SU-DHL-6 (cell line): ENCODE data around the gene EYA2.

Experiments
- CTCF ChIP-seq: fragments of 200-600 bp; sonication (generic); IDR thresholded peaks from one replicate; pipeline ENCODE4 v1.5.1; 2017; ENCODE audit warnings: antibody characterized with exemption, mild to moderate bottlenecking, low read length, moderate library complexity; ENCODE audit not compliant: insufficient read depth, poor library complexity, severe bottlenecking
- EZH2phosphoT487 ChIP-seq: fragments of 200-600 bp; sonication (generic), shearing (Covaris generic); conservative IDR thresholded peaks from 2 replicates; pipeline ENCODE4 v1.6.1; 2018; ENCODE audit warnings: mild to moderate bottlenecking, antibody characterized with exemption, low read length, moderate library complexity, mixed read lengths

GRCh38 chr20:47232518-47232917, 337.9 kb downstream of the EYA2 start:
- TF ChIP-seq CTCF (no peak), EZH2phosphoT487 (no peak)
